Measurements from ENCODE around the gene KRTAP5-5. TPM values are rescaled to one million over a fixed set of nuclear protein-coding genes. Genes with fewer than 3 reads are reported as not detected.
A peak's percentile ranks its signal among the peaks of the same experiment; 100 is the strongest.

Gene KRTAP5-5
- polyA plus RNA-seq, 1 donor from 2014 or later, result not detected

GRCh38 chr11:1640076-1640946 is 10.7 kb downstream of the KRTAP5-5 start:
- Histone ChIP-seq H3K27ac (ENCODE audit: low read length) (no peak overlapping the region), H3F3A (ENCODE audit: insufficient read depth, low read length, poor library complexity, severe bottlenecking) (no peaks in the 10 kb centered on the region), H3K27me3 (ENCODE audit: insufficient read depth, low read depth, low read length) (no peaks in the 10 kb centered on the region), H3K9ac (ENCODE audit: low read length) (no peak overlapping the region), H3K4me2 (ENCODE audit: low read length) (no peak overlapping the region), H3K36me3 (ENCODE audit: insufficient read depth, low read length) (no peaks in the 10 kb centered on the region), H4K20me1 (ENCODE audit: insufficient read depth) (no peaks in the 10 kb centered on the region), H3K79me2 (replicated peaks; ENCODE audit: insufficient read depth, low read length) (no peaks in the 10 kb centered on the region), H3K4me3 (ENCODE audit: low read length) (no peak overlapping the region), H2AFZ (ENCODE audit: low read depth, low read length) (no peak overlapping the region), H3K9me2 (ENCODE audit: insufficient read depth, low read length) (no peaks in the 10 kb centered on the region), H3K9me3 (ENCODE audit: low read length) (no peaks in the 10 kb centered on the region)
- TF ChIP-seq EZH2 (IDR thresholded peaks at IDR 0.05; ENCODE audit: borderline replicate concordance, insufficient read depth, low read length, poor library complexity, severe bottlenecking) (no peak), SMC3 (conservative IDR thresholded peaks at IDR 0.05; ENCODE audit: poor library complexity) (peak; percentile 36), POLR2AphosphoS5 (IDR thresholded peaks at IDR 0.05) (no peak), RAD21 (conservative IDR thresholded peaks at IDR 0.05) (no peak), CTCF (IDR thresholded peaks at IDR 0.05; ENCODE audit: poor library complexity, severe bottlenecking) (peak; percentile 65), EP300 (conservative IDR thresholded peaks at IDR 0.05; ENCODE audit: poor library complexity, severe bottlenecking) (no peak)

GRCh38 chr11:1641096-1641495 is 11.5 kb downstream of the KRTAP5-5 start:
- TF ChIP-seq EZH2 (IDR thresholded peaks at IDR 0.05; ENCODE audit: borderline replicate concordance, insufficient read depth, low read length, poor library complexity, severe bottlenecking) (no peak), SMC3 (conservative IDR thresholded peaks at IDR 0.05; ENCODE audit: poor library complexity) (no peak), CTCF (IDR thresholded peaks at IDR 0.05; ENCODE audit: poor library complexity, severe bottlenecking) (no peak), POLR2AphosphoS5 (IDR thresholded peaks at IDR 0.05) (no peak), RAD21 (conservative IDR thresholded peaks at IDR 0.05) (no peak)

More at GRCh38 chr11:1641096-1641495, 11.5 kb downstream of the KRTAP5-5 start:
- H4K20me1 ChIP-seq (ENCODE audit: insufficient read depth), result no peaks in the 10 kb centered on the region
- no peak overlapping the region for H3K27ac ChIP-seq (ENCODE audit: low read length)
- H3K9me2 ChIP-seq (ENCODE audit: insufficient read depth, low read length), result no peaks in the 10 kb centered on the region
- H3K4me3 ChIP-seq (ENCODE audit: low read length), result no peak overlapping the region
- no peaks in the 10 kb centered on the region for H3K27me3 ChIP-seq (ENCODE audit: insufficient read depth, low read depth, low read length)
- no peaks in the 10 kb centered on the region for H3K36me3 ChIP-seq (ENCODE audit: insufficient read depth, low read length)
- H2AFZ ChIP-seq (ENCODE audit: low read depth, low read length), result no peak overlapping the region
- H3K9ac ChIP-seq (ENCODE audit: low read length), result no peak overlapping the region
- H3K9me3 ChIP-seq (ENCODE audit: low read length), result no peaks in the 10 kb centered on the region
- no peaks in the 10 kb centered on the region for H3F3A ChIP-seq (ENCODE audit: insufficient read depth, low read length, poor library complexity, severe bottlenecking)
- H3K79me2 ChIP-seq (replicated peaks; ENCODE audit: insufficient read depth, low read length), result no peaks in the 10 kb centered on the region
- no peak overlapping the region for H3K4me2 ChIP-seq (ENCODE audit: low read length)
